Stimulated activated naive CD8-positive, alpha-beta T cell treated with anti-CD3 and anti-CD28 coated beads, Interleukin-15, Interleukin-2, amounts not matched to agents 100 ng/mL and 50 ng/mL, for 24 hours (primary cell): Measurements from ENCODE around the gene RBPJ.
"Not testable (repeated sequence)": the region's sequence is repeated elsewhere in the genome, so short reads cannot be mapped to it uniquely, and the experiment has no call there.

ENCODE experiments used
- H3K27ac Mint-ChIP-seq: one replicate; pipeline ENCODE4 v1.8.0; 2021; ENCODE audit warnings: mild to moderate bottlenecking, mixed read lengths
- H3K27me3 Mint-ChIP-seq: one replicate; pipeline ENCODE4 v1.8.0; 2021; ENCODE audit warnings: mixed read lengths
- H3K36me3 Mint-ChIP-seq: one replicate; pipeline ENCODE4 v1.8.0; 2021; ENCODE audit warnings: low read depth, mixed read lengths
- H3K4me1 Mint-ChIP-seq: one replicate; pipeline ENCODE4 v1.8.0; 2021; ENCODE audit warnings: low read depth, mixed read lengths
- H3K4me3 Mint-ChIP-seq: one replicate; pipeline ENCODE4 v1.8.0; 2021; ENCODE audit warnings: mild to moderate bottlenecking, mixed read lengths
- H3K9me3 Mint-ChIP-seq: one replicate; pipeline ENCODE4 v1.8.0; 2021; ENCODE audit warnings: mixed read lengths

Gene RBPJ

GRCh38 chr4:26344901-26345564 is 24.2 kb downstream of the RBPJ start:
- Mint-ChIP-seq H3K9me3 (no peaks in the 10 kb centered on the region), H3K27ac (no peak overlapping the region), H3K4me3 (no peak overlapping the region), H3K4me1 (peaks cover 77% of the 10 kb centered on the region), H3K36me3 (peaks cover 16% of the 10 kb centered on the region), H3K27me3 (no peaks in the 10 kb centered on the region)

- Mint-ChIP-seq H3K4me3 (no peak overlapping the region), H3K9me3 (no peaks in the 10 kb centered on the region), H3K36me3 (peaks cover 16% of the 10 kb centered on the region), H3K27me3 (no peaks in the 10 kb centered on the region), H3K27ac (no peak overlapping the region), H3K4me1 (peaks cover 78% of the 10 kb centered on the region)
Measured at GRCh38 chr4:26345565-26345938, 24.7 kb downstream of the RBPJ start.

DNA sequence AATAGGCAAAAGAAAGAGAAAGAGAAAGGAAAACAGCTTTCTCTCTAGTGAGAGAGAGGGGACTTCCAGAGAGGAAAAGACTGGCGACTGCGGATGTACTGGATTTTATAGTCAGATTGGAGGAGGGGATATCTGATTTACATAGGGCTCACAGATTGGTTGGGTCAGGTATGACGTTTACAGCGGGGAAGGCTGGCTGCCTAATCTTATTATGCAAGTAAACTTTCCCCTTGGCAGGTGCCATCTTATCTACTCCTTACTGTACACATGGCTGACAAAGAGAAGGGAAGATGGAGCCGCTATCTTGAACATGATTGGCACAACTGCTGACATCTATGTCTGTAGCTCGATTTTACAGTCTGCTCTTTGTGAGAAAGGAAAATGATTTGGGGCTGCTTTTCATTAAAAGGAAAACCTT is 25.4 kb downstream of the RBPJ start:
- peak overlapping the region; percentile 0 for H3K27ac Mint-ChIP-seq
- peaks cover 16% of the 10 kb centered on the region for H3K36me3 Mint-ChIP-seq
- H3K4me1 Mint-ChIP-seq: peaks cover 77% of the 10 kb centered on the region
- no peaks in the 10 kb centered on the region for H3K27me3 Mint-ChIP-seq
- no peak overlapping the region for H3K4me3 Mint-ChIP-seq
- H3K9me3 Mint-ChIP-seq: no peaks in the 10 kb centered on the region

GRCh38 chr4:26349496-26349895 is 28.7 kb downstream of the RBPJ start:
- H3K4me3 Mint-ChIP-seq: no peak overlapping the region
- no peaks in the 10 kb centered on the region for H3K9me3 Mint-ChIP-seq
- H3K4me1 Mint-ChIP-seq: peaks cover 72% of the 10 kb centered on the region
- H3K27ac Mint-ChIP-seq: no peak overlapping the region
- no peaks in the 10 kb centered on the region for H3K27me3 Mint-ChIP-seq
- peaks cover 23% of the 10 kb centered on the region for H3K36me3 Mint-ChIP-seq

DNA sequence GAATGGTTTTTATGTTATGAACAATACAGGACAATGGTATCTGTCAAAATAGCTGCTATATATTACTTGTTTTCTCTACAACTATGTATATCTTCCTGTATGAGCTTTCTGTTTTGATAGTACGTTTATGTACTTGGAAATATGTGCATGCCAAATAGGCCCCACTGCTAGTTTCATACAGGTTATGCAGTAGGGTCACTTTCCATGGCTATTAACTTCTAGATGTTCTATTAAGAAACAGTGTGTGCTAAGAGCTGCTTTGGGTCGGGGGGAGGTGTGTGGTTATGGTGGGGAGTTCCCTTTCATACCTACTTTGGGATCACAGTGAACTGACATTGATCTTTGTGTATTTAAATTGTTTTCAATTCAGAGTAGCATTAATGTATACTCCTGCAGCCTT is 30.9 kb downstream of the RBPJ start:
- peaks cover 58% of the 10 kb centered on the region for H3K4me1 Mint-ChIP-seq

GRCh38 chr4:26354491-26354890 is 33.7 kb downstream of the RBPJ start:
- Mint-ChIP-seq H3K36me3 (peaks cover 11% of the 10 kb centered on the region), H3K27ac (no peak overlapping the region)

More for the DNA sequence above, 30.9 kb downstream of the RBPJ start:
- Mint-ChIP-seq H3K27ac (no peak overlapping the region), H3K27me3 (no peaks in the 10 kb centered on the region), H3K4me3 (no peak overlapping the region), H3K36me3 (peaks cover 14% of the 10 kb centered on the region), H3K9me3 (no peaks in the 10 kb centered on the region)

GRCh38 chr4:26355392-26356052 is 34.7 kb downstream of the RBPJ start:
- H3K9me3 Mint-ChIP-seq: no peaks in the 10 kb centered on the region
- H3K27me3 Mint-ChIP-seq: no peaks in the 10 kb centered on the region
- no peak overlapping the region for H3K27ac Mint-ChIP-seq
- peaks cover 32% of the 10 kb centered on the region for H3K4me1 Mint-ChIP-seq
- peaks cover 11% of the 10 kb centered on the region for H3K36me3 Mint-ChIP-seq
- no peak overlapping the region for H3K4me3 Mint-ChIP-seq

More at GRCh38 chr4:26354491-26354890, 33.7 kb downstream of the RBPJ start:
- Mint-ChIP-seq H3K9me3 (no peaks in the 10 kb centered on the region), H3K4me1 (peaks cover 38% of the 10 kb centered on the region), H3K27me3 (no peaks in the 10 kb centered on the region), H3K4me3 (no peak overlapping the region)

DNA sequence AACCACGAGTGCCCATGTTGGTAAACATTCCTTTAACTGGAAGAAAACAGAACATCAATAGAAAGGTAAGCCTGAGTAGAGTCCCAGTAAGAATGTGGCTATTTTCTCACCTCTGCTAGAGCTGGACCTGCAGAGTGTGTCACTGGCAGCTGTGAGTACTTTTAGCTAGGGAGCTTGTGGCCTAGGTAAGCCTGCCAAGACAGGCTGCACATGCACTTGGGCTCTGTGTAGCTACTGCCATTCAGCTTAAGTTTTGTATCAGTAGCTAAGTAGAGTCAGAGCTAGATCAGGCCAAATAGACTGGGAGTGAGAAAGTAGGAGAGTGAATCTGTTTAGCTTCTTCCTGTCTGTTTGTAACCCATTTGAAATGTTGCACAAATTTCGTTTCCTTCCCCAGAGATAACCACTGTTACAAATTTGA is 35.3 kb downstream of the RBPJ start:
- H3K9me3 Mint-ChIP-seq: no peaks in the 10 kb centered on the region
- H3K4me1 Mint-ChIP-seq: peaks cover 34% of the 10 kb centered on the region
- no peaks in the 10 kb centered on the region for H3K27me3 Mint-ChIP-seq
- no peak overlapping the region for H3K4me3 Mint-ChIP-seq
- peaks cover 11% of the 10 kb centered on the region for H3K36me3 Mint-ChIP-seq
- no peak overlapping the region for H3K27ac Mint-ChIP-seq

DNA sequence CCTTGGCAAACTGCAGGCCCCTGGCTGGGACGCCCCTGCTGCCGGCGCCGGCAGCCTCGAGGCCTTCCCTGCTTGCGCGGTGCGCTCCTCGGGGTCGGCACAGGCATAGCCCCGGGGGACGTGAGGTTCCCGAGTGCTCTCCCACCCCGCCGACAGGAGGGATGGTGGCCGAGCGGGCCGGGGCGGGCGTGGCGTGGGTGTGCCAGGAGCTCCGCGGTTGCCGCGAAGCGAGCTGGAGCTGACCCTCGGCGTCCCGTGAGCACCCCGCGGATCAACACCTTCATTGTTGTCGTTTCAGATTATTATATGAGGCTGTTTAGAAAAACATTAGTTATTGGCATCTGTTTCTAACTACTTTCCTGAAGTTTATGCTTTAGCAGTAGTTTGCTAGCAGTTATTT is 38.7 kb downstream of the RBPJ start:
- H3K27me3 Mint-ChIP-seq, H3K9me3 Mint-ChIP-seq, H3K27ac Mint-ChIP-seq, H3K36me3 Mint-ChIP-seq, H3K4me3 Mint-ChIP-seq: not testable (repeated sequence)
- H3K4me1 Mint-ChIP-seq: peaks cover 33% of the 10 kb centered on the region

DNA sequence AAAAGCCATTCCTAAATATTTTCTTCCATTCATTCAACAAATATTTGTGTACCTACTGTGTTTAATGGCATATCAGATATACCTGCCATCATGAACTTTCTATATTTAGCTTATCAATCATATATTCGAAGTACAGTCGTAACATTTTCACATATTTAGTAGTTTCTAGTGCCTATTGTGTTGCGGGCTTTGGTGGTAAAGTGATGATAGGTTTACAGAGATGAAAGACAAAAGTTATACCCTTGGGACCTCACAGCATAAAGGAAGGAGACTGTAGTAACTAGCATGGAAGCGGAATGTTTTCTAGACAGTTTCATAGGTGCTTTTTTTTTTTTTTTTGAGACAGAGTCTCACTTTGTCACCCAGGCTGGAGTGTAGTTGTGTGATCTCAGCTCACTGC is 39.5 kb downstream of the RBPJ start:
- no peak overlapping the region for H3K4me3 Mint-ChIP-seq
- H3K27me3 Mint-ChIP-seq: no peaks in the 10 kb centered on the region
- H3K27ac Mint-ChIP-seq: no peak overlapping the region
- H3K36me3 Mint-ChIP-seq: peaks cover 9% of the 10 kb centered on the region
- H3K9me3 Mint-ChIP-seq: no peaks in the 10 kb centered on the region
- H3K4me1 Mint-ChIP-seq: peaks cover 28% of the 10 kb centered on the region

DNA sequence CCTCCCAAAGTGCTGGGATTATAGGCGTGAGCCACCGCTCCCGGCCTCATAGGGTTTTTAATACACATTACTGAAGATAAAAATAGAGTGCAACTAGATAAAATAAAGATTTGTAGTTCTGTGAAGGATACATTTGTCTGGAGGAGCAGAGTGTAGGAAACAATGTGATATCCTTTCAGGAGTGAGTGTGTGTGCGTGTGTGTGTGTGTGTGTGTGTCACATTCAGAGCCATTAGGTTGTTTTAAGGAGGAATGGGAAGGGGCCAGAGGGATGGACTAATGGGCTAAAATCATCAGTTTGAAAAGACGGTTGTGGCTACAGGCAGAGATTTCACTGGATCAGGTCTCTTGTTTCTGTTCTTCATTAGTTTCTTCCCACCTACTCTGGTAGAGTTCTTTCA is 40.0 kb downstream of the RBPJ start:
- Mint-ChIP-seq H3K4me1 (peaks cover 31% of the 10 kb centered on the region), H3K9me3 (no peaks in the 10 kb centered on the region), H3K27ac (no peak overlapping the region), H3K27me3 (no peaks in the 10 kb centered on the region), H3K4me3 (no peak overlapping the region), H3K36me3 (peaks cover 11% of the 10 kb centered on the region)

DNA sequence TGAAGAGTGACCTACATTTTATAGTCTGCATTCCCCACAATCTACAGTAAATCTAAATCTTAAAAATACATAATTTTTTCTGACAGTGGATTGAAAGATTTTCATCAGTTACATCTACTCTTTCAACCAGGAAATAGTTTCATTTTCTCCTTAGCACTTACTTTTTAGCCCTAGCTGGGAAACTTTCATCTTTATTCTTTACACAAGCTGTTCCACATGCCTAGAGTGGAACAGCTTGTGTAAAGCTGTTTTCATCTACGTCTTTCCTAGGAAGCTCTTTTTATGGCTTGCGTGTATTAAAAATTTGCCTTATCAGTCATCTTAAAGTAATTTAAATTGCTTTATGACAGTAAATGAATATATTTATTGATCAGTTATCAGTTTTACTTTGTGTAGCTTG is 40.5 kb downstream of the RBPJ start:
- no peak overlapping the region for H3K4me3 Mint-ChIP-seq
- H3K27me3 Mint-ChIP-seq: no peaks in the 10 kb centered on the region
- H3K4me1 Mint-ChIP-seq: peaks cover 33% of the 10 kb centered on the region
- no peaks in the 10 kb centered on the region for H3K9me3 Mint-ChIP-seq
- peaks cover 15% of the 10 kb centered on the region for H3K36me3 Mint-ChIP-seq
- H3K27ac Mint-ChIP-seq: no peak overlapping the region

- H3K4me1 Mint-ChIP-seq: peaks cover 35% of the 10 kb centered on the region
Measured at GRCh38 chr4:26362745-26363439, 42.1 kb downstream of the RBPJ start.

GRCh38 chr4:26365537-26366150 is 44.8 kb downstream of the RBPJ start:
- peaks cover 41% of the 10 kb centered on the region for H3K36me3 Mint-ChIP-seq
- no peaks in the 10 kb centered on the region for H3K27me3 Mint-ChIP-seq
- no peak overlapping the region for H3K4me3 Mint-ChIP-seq
- H3K4me1 Mint-ChIP-seq: peaks cover 47% of the 10 kb centered on the region
- no peak overlapping the region for H3K27ac Mint-ChIP-seq
- no peaks in the 10 kb centered on the region for H3K9me3 Mint-ChIP-seq

More at GRCh38 chr4:26362745-26363439, 42.1 kb downstream of the RBPJ start:
- Mint-ChIP-seq H3K9me3 (no peaks in the 10 kb centered on the region), H3K4me3 (no peak overlapping the region), H3K27me3 (no peaks in the 10 kb centered on the region), H3K27ac (no peak overlapping the region), H3K36me3 (peaks cover 19% of the 10 kb centered on the region)

GRCh38 chr4:26367811-26368210 is 47.0 kb downstream of the RBPJ start:
- Mint-ChIP-seq H3K36me3 (peaks cover 42% of the 10 kb centered on the region), H3K27ac (no peak overlapping the region), H3K27me3 (no peaks in the 10 kb centered on the region), H3K9me3 (no peaks in the 10 kb centered on the region), H3K4me3 (no peak overlapping the region), H3K4me1 (peaks cover 40% of the 10 kb centered on the region)
